CD4-positive, alpha-beta T cell treated with Interleukin-21 for 1 hour (primary cell): ENCODE results near the gene SPEG.

Experiments
- DNase-seq: peaks from one replicate; pipeline ENCODE4 v3.0.0-alpha.2; 2020

SPEG gene

GRCh38 chr2:219536967-219537366 is 102.3 kb downstream of the SPEG start:
- no peak for DNase-seq

DNA sequence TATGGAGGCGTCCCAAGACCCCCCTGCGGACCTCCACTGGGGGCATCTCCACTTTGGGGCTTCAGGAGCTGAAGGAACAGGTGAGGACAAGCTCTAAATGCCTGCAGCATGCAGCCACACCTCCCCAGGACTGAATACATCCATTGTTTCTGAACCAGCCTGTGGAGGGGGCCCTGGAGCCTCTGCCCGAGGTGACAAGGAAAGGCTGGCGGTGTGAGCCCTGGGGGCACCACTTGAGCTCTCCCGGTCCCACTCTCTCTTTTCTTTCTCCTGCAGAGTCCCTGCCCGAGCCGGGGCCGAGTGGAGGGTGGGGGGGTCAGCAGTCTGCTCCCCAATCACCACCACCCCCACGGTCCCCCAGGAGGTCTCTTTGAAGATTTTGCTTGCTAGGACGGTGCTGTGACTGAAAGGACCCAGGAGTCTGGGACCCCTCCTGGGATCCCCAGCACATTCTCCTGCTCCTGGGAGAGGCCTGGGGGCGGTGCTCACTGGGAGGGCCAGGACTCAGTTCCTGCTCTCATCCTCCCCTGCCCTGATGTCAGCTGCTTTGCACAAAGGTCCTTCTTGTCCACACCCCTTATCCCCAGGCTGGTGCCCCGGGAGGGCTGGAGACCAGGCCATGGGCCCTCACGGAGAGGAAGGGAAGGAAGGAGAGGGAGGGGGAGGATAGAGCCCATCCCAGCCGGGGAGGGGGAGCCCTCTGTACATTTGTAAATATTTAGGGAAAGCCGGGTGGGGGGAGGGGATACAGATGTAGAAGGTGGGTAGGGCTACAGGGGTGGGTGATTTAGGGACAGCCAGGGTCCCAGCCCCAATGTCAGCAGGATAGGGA is 103.2 kb downstream of the SPEG start:
- no peak for DNase-seq

- DNase-seq = no peak
Measured at GRCh38 chr2:219538504-219538951, 103.9 kb downstream of the SPEG start.

GRCh38 chr2:219538956-219539788 is 104.5 kb downstream of the SPEG start:
- DNase-seq = no peak

- DNase-seq = no peak
Measured at GRCh38 chr2:219539926-219540678, 105.5 kb downstream of the SPEG start.

DNA sequence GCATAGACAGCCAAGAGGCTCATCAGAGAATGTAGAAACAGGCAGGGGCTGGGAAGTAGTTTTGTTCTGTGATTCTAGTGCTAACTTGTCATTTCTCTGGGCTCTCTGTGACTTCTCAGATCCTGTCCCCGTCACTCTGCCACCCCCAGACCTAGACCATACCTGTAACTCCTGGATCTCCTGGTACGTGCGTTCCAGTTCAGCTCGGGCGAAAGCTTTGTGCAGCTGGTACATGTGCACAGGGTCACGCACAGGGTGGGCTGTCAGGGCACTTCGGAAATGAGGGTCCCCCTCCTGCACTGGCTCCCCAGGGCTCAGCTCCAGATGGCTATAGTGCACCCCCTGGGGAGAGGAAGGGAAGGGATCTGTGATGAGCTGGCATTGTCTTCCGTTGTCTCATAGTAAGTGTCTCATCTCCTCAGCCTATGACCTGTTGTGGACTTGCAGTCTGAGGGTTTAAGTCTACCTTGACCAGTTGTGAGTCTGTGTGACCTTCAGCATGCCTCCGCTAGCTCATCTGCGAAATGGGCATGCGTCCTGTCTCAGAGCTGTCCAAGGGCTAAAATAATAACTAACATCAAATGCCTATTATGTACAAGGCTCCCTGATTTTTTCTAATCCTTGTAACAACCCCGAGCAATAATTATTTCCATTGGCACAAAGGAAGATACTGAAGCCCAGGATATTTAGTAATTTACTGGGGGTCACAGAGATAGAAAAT is 106.3 kb downstream of the SPEG start:
- DNase-seq = no peak

- DNase-seq = peak; percentile 91
Measured at GRCh38 chr2:219541611-219542180, 107.1 kb downstream of the SPEG start.

DNA sequence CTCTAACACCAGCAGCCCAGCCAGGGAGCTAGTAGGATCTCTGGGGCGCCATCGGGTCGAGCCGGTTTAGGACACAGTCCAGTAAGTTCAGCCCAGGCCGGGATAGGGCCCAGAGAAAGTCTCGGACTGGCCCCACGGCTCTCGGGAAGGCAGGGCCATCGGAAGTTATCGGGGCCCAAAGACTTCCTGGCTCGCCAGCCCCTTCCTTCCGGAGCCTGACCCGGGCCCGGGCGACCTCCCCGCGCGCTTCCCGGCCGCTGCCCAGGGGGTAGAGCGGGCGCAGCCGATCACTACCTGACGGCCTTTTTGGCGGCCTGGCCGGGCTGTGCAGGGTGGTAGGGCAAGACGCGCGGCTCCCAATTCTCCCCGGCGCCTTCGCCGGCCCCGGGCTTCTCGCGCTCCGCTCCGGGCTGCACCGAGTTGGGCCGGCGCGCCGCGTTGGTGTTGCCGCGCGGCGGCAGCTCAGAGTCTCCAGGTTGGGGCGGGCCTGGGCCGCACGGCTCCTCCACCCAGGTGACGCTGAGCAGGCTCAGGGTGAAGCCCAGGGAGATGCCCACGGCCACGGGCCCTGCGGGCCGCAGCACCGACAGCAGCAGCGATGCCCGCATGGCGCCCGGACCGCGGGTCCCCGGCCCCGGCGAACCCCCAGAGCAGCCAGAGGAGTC is 108.4 kb downstream of the SPEG start:
- no peak for DNase-seq

- DNase-seq = peak; percentile 96
Measured at GRCh38 chr2:219543596-219544358, 109.1 kb downstream of the SPEG start, which contains the start of the genes CHPF and TMEM198. CHPF (minus strand) TSS chr2:219543809; CDS start chr2:219543538, 271 bp downstream. TMEM198 (plus strand) TSS chr2:219544028; CDS start chr2:219544728, 700 bp downstream.

DNA sequence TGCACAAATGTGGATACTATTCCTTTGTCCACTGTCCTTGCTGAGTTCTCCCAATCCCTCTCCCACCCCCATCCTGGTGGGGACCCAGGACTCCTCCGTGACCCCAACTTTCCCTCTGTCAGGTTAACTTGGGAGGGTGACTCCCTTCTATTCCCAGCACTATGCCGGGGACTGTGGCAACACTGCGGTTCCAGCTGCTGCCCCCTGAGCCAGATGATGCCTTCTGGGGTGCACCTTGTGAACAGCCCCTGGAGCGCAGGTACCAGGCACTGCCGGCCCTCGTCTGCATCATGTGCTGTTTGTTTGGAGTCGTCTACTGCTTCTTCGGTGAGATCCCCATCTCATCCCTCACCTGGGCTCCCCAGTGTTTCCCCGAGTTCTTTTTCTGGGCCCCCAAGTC is 109.9 kb downstream of the SPEG start:
- no peak for DNase-seq

GRCh38 chr2:219545295-219545942 is 110.8 kb downstream of the SPEG start:
- DNase-seq = no peak

GRCh38 chr2:219545943-219546352 is 111.3 kb downstream of the SPEG start:
- no peak for DNase-seq

- DNase-seq = no peak
Measured at GRCh38 chr2:219547621-219548020, 113.0 kb downstream of the SPEG start.
